ENCODE data around the gene C14orf180. TPM values are rescaled to one million over a fixed set of nuclear protein-coding genes. Genes with fewer than 3 reads are reported as not detected.

C14orf180 gene
- total RNA-seq, 1 donor from 2014 or later: 1.7 TPM

GRCh38 chr14:104592292-104592672, 12.7 kb downstream of the C14orf180 start:
- no peak for DNase-seq (ENCODE audit: extremely low spot score in 2 of 2)
- Histone ChIP-seq H3K4me3 (no peak overlapping the region), H3K27ac (no peak overlapping the region), H3K4me1 (peaks cover 3% of the 10 kb centered on the region), H3K36me3 (no peaks in the 10 kb centered on the region), H3K27me3 (no peaks in the 10 kb centered on the region), H3K9me3 (no peaks in the 10 kb centered on the region)
- TF ChIP-seq POLR2A (IDR thresholded peaks at IDR 0.05) (no peak), POLR2AphosphoS5 (IDR thresholded peaks at IDR 0.05; ENCODE audit: insufficient read depth in 1 of 2, low read depth in 1 of 2) (no peak)
- TF ChIP-seq, protein P1, sequence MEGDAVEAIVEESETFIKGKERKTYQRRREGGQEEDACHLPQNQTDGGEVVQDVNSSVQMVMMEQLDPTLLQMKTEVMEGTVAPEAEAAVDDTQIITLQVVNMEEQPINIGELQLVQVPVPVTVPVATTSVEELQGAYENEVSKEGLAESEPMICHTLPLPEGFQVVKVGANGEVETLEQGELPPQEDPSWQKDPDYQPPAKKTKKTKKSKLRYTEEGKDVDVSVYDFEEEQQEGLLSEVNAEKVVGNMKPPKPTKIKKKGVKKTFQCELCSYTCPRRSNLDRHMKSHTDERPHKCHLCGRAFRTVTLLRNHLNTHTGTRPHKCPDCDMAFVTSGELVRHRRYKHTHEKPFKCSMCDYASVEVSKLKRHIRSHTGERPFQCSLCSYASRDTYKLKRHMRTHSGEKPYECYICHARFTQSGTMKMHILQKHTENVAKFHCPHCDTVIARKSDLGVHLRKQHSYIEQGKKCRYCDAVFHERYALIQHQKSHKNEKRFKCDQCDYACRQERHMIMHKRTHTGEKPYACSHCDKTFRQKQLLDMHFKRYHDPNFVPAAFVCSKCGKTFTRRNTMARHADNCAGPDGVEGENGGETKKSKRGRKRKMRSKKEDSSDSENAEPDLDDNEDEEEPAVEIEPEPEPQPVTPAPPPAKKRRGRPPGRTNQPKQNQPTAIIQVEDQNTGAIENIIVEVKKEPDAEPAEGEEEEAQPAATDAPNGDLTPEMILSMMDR (IDR thresholded peaks at IDR 0.05): no peak
- intact Hi-C loops (cut with DNase I): no loop called here

GRCh38 chr14:104592785-104593184, 13.2 kb downstream of the C14orf180 start:
- H3K36me3 ChIP-seq: no peaks in the 10 kb centered on the region
- no peaks in the 10 kb centered on the region for H3K9me3 ChIP-seq
- intact Hi-C loops (cut with DNase I): no loop called here
- H3K4me3 ChIP-seq: no peak overlapping the region
- H3K4me1 ChIP-seq: peaks cover 3% of the 10 kb centered on the region
- TF ChIP-seq POLR2AphosphoS5 (IDR thresholded peaks at IDR 0.05; ENCODE audit: insufficient read depth in 1 of 2, low read depth in 1 of 2) (no peak), POLR2A (IDR thresholded peaks at IDR 0.05) (no peak)
- TF ChIP-seq, protein P1 (IDR thresholded peaks at IDR 0.05): no peak
- no peak for DNase-seq (ENCODE audit: extremely low spot score in 2 of 2)
- H3K27ac ChIP-seq: no peak overlapping the region
- no peaks in the 10 kb centered on the region for H3K27me3 ChIP-seq

- Histone ChIP-seq H3K4me3 (no peak overlapping the region), H3K4me1 (peaks cover 3% of the 10 kb centered on the region), H3K27me3 (no peaks in the 10 kb centered on the region), H3K27ac (no peak overlapping the region), H3K36me3 (no peaks in the 10 kb centered on the region), H3K9me3 (no peaks in the 10 kb centered on the region)
- intact Hi-C loops (cut with DNase I): no loop called here
- DNase-seq (ENCODE audit: extremely low spot score in 2 of 2): no peak
- TF ChIP-seq, protein P1 (IDR thresholded peaks at IDR 0.05): no peak
- TF ChIP-seq POLR2AphosphoS5 (IDR thresholded peaks at IDR 0.05; ENCODE audit: insufficient read depth in 1 of 2, low read depth in 1 of 2): no peak
- no peak for TF ChIP-seq POLR2A (IDR thresholded peaks at IDR 0.05)
These were observed 13.7 kb downstream of the C14orf180 start for GRCh38 chr14:104593241-104593701.

DNA sequence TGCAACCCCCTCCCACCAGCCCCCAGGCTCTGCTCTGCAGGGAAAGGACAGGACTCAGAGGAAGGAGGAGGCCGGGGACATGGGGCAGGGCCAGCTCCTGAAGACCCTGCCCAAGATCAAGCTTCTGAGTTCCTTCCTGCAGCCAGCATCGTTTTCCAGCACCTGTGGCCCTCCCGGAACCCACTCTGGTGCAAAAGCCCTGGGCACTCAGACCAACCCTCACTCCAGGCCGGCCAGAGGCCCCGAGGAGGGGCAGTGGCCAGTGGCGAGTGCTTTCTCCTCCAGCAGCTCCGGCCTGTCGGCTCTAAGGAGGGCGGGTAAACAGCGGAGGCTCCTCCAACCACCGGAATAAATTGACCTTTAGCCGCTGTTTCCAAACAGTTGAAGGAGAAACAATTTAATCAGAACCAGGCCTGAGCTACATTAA, 14.2 kb downstream of the C14orf180 start:
- Histone ChIP-seq H3K9me3 (no peaks in the 10 kb centered on the region), H3K36me3 (no peaks in the 10 kb centered on the region), H3K4me1 (peaks cover 3% of the 10 kb centered on the region), H3K27ac (no peak overlapping the region), H3K4me3 (no peak overlapping the region), H3K27me3 (no peaks in the 10 kb centered on the region)
- TF ChIP-seq, protein P1 (IDR thresholded peaks at IDR 0.05): no peak
- TF ChIP-seq POLR2A (IDR thresholded peaks at IDR 0.05) (no peak), POLR2AphosphoS5 (IDR thresholded peaks at IDR 0.05; ENCODE audit: insufficient read depth in 1 of 2, low read depth in 1 of 2) (no peak)
- intact Hi-C loops (cut with DNase I): no loop called here
- DNase-seq (ENCODE audit: extremely low spot score in 2 of 2): no peak

DNA sequence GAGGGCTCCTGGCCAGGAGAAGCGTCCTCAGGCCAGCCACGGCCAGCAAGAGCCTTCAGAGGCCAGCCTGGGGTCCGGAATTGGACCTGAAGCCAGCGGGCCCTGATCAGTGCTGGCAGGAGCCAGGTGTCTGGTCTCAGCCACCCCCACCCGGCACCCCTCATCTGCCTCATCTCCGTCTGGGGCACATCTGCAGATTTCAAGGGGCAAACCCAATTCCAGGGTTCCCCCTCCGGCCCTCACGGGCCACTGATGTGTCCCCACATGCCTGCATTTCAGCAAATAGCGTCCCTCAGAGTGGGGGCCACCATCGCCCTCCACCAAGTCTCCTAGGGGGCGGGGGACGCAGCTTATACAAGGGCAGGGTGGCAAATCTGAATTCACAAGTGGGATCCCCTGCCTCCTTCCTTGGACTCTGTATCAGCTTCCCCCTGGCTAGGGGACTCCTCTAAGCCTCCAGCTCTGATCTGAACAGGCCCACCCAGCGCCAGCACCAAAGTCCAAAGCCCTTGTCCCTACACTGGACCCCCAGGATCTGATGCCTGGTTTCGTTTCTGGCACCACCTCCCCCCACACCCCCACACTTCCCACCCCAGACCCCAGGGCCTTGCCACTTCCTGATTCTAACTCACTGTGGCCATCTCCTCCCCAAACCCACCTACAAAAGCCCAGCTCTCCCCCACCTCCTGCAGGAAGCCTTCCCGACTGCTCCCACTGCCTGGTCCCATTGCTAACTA, 14.9 kb downstream of the C14orf180 start:
- Histone ChIP-seq H3K4me1 (peaks cover 3% of the 10 kb centered on the region), H3K4me3 (no peak overlapping the region), H3K9me3 (no peaks in the 10 kb centered on the region), H3K27me3 (no peaks in the 10 kb centered on the region), H3K27ac (no peak overlapping the region), H3K36me3 (no peaks in the 10 kb centered on the region)
- no peak for DNase-seq (ENCODE audit: extremely low spot score in 2 of 2)
- intact Hi-C loops (cut with DNase I): no loop called here
- TF ChIP-seq POLR2A (IDR thresholded peaks at IDR 0.05) (no peak), POLR2AphosphoS5 (IDR thresholded peaks at IDR 0.05; ENCODE audit: insufficient read depth in 1 of 2, low read depth in 1 of 2) (no peak)
- TF ChIP-seq, protein P1 (IDR thresholded peaks at IDR 0.05): no peak
